ENCODE results near the gene AMDHD2.

DNA sequence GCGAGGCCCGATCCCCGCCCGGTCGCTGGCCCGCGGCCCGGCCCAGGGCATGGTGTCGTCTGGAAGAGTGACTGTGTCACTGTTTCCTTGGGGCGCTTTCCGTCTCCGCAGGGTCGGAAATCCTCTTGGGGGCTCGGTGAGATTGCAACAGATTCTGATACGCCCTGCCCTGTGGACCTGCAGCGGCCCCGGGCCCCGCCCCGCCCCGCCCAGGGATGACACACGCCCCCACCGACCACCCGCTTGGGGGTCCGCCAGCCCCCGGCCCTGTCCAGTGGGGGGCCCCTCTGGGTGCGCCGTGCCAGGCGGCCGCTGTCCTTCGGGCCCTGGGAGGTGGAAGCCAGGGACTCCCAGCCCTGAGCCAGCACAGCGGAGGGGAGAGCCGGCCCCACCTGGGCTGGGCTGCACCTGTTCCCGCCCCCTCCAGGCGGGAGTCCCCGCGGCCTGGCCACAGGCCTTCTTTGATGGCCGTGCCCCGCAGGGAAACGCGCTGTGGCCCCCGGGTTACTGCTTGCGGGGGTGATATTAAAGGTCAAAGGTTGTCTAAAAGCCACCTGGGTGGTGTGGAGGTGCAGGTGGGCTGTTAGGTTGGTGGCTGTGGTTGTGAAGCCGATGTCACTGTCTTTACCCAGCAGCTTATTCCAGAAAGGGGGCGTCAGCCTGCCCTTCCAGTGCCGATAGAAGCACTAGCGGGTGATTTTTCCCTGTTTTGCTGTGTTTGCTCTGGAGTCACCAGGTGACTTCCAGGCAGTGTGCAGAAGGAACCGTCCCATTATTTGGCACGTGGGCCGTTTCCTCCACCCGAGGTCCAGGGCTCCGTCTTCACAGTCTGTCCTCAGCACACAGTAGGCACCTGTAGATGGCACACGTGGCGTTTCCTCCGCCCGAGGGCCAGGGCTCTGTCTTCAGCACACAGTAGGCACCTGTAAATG lies 44.5 kb upstream of the AMDHD2 start:
- TF ChIP-seq, protein P1, sequence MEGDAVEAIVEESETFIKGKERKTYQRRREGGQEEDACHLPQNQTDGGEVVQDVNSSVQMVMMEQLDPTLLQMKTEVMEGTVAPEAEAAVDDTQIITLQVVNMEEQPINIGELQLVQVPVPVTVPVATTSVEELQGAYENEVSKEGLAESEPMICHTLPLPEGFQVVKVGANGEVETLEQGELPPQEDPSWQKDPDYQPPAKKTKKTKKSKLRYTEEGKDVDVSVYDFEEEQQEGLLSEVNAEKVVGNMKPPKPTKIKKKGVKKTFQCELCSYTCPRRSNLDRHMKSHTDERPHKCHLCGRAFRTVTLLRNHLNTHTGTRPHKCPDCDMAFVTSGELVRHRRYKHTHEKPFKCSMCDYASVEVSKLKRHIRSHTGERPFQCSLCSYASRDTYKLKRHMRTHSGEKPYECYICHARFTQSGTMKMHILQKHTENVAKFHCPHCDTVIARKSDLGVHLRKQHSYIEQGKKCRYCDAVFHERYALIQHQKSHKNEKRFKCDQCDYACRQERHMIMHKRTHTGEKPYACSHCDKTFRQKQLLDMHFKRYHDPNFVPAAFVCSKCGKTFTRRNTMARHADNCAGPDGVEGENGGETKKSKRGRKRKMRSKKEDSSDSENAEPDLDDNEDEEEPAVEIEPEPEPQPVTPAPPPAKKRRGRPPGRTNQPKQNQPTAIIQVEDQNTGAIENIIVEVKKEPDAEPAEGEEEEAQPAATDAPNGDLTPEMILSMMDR (conservative IDR thresholded peaks at IDR 0.05; ENCODE audit: low read length), result 0 out of 2 replicates have a peak, but pooled peaks have one; percentile 13
- no peak for TF ChIP-seq EZH2phosphoT487 (IDR thresholded peaks at IDR 0.05; ENCODE audit: borderline replicate concordance, low read depth, low read length)
